HUES48 (cell line): Measurements from ENCODE around the gene QTRT2.

Experiments
- H3K27ac ChIP-seq: one replicate; pipeline ENCODE4 v1.7.0; 2013; ENCODE audit warnings: low read depth, low read length, inconsistent platforms
- H3K27me3 ChIP-seq: 2 replicates; pipeline ENCODE4 v1.6.1; 2013; ENCODE audit warnings: mild to moderate bottlenecking, low read length; ENCODE audit not compliant: control insufficient read depth, insufficient read depth
- H3K36me3 ChIP-seq: 2 replicates; pipeline ENCODE4 v1.6.1; 2013; ENCODE audit warnings: low read length; ENCODE audit not compliant: control insufficient read depth, insufficient read depth
- H3K4me1 ChIP-seq: 2 replicates; pipeline ENCODE4 v1.6.1; 2013; ENCODE audit warnings: mild to moderate bottlenecking, low read length; ENCODE audit not compliant: control insufficient read depth, insufficient read depth
- H3K4me3 ChIP-seq: 2 replicates; pipeline ENCODE4 v1.5.1; 2013; ENCODE audit warnings: mild to moderate bottlenecking, low read depth, low read length
- H3K9ac ChIP-seq: 2 replicates; pipeline ENCODE4 v1.6.1; 2013; ENCODE audit warnings: mild to moderate bottlenecking, low read depth, low read length, moderate library complexity
- H3K9me3 ChIP-seq: 2 replicates; pipeline ENCODE4 v1.6.1; 2013; ENCODE audit warnings: low read length; ENCODE audit not compliant: control insufficient read depth, insufficient read depth

QTRT2 gene

GRCh38 chr3:114120211-114120610 lies 63.7 kb downstream of the QTRT2 start:
- no peaks in the 10 kb centered on the region for H3K4me1 ChIP-seq
- no peak overlapping the region for H3K27ac ChIP-seq
- H3K4me3 ChIP-seq = no peak overlapping the region
- no peaks in the 10 kb centered on the region for H3K9me3 ChIP-seq
- H3K9ac ChIP-seq = no peak overlapping the region
- no peaks in the 10 kb centered on the region for H3K27me3 ChIP-seq
- H3K36me3 ChIP-seq = no peaks in the 10 kb centered on the region

- Histone ChIP-seq H3K4me3 (no peak overlapping the region), H3K4me1 (no peaks in the 10 kb centered on the region), H3K9ac (no peak overlapping the region)
Observed at GRCh38 chr3:114122027-114122709, 65.6 kb downstream of the QTRT2 start.

GRCh38 chr3:114126461-114126860 lies 69.9 kb downstream of the QTRT2 start:
- Histone ChIP-seq H3K4me1 (no peaks in the 10 kb centered on the region), H3K27ac (no peak overlapping the region), H3K9me3 (no peaks in the 10 kb centered on the region), H3K27me3 (no peaks in the 10 kb centered on the region), H3K4me3 (no peak overlapping the region), H3K36me3 (no peaks in the 10 kb centered on the region), H3K9ac (no peak overlapping the region)

More at GRCh38 chr3:114122027-114122709, 65.6 kb downstream of the QTRT2 start:
- Histone ChIP-seq H3K36me3 (no peaks in the 10 kb centered on the region), H3K27me3 (no peaks in the 10 kb centered on the region), H3K9me3 (no peaks in the 10 kb centered on the region), H3K27ac (peak overlapping the region; percentile 3)

- no peak overlapping the region for H3K27ac ChIP-seq
- no peaks in the 10 kb centered on the region for H3K9me3 ChIP-seq
- no peaks in the 10 kb centered on the region for H3K27me3 ChIP-seq
- no peaks in the 10 kb centered on the region for H3K4me1 ChIP-seq
- no peak overlapping the region for H3K4me3 ChIP-seq
- no peaks in the 10 kb centered on the region for H3K36me3 ChIP-seq
- H3K9ac ChIP-seq = no peak overlapping the region
Observed at GRCh38 chr3:114127517-114127916, 71.0 kb downstream of the QTRT2 start.

- Histone ChIP-seq H3K27ac (no peak overlapping the region), H3K36me3 (no peaks in the 10 kb centered on the region), H3K4me1 (no peaks in the 10 kb centered on the region), H3K4me3 (no peak overlapping the region), H3K27me3 (no peaks in the 10 kb centered on the region), H3K9ac (no peak overlapping the region), H3K9me3 (no peaks in the 10 kb centered on the region)
Observed at GRCh38 chr3:114128231-114128630, 71.7 kb downstream of the QTRT2 start.

GRCh38 chr3:114128826-114129225 lies 72.3 kb downstream of the QTRT2 start:
- H3K9me3 ChIP-seq = no peaks in the 10 kb centered on the region
- H3K4me3 ChIP-seq = no peak overlapping the region
- H3K27ac ChIP-seq = no peak overlapping the region
- H3K4me1 ChIP-seq = no peaks in the 10 kb centered on the region
- H3K9ac ChIP-seq = no peak overlapping the region
- H3K27me3 ChIP-seq = no peaks in the 10 kb centered on the region
- no peaks in the 10 kb centered on the region for H3K36me3 ChIP-seq

GRCh38 chr3:114132500-114132899 lies 76.0 kb downstream of the QTRT2 start:
- no peak overlapping the region for H3K27ac ChIP-seq
- no peak overlapping the region for H3K4me3 ChIP-seq
- no peaks in the 10 kb centered on the region for H3K27me3 ChIP-seq
- no peak overlapping the region for H3K9ac ChIP-seq
- H3K36me3 ChIP-seq = no peaks in the 10 kb centered on the region
- H3K9me3 ChIP-seq = no peaks in the 10 kb centered on the region
- H3K4me1 ChIP-seq = no peaks in the 10 kb centered on the region

GRCh38 chr3:114133947-114134346 lies 77.4 kb downstream of the QTRT2 start:
- no peaks in the 10 kb centered on the region for H3K4me1 ChIP-seq
- H3K27me3 ChIP-seq = no peaks in the 10 kb centered on the region
- no peaks in the 10 kb centered on the region for H3K36me3 ChIP-seq
- H3K27ac ChIP-seq = no peak overlapping the region
- no peak overlapping the region for H3K9ac ChIP-seq
- H3K4me3 ChIP-seq = no peak overlapping the region
- no peaks in the 10 kb centered on the region for H3K9me3 ChIP-seq
